CD4-positive, alpha-beta T cell treated with Interferon gamma for 1 hour (primary cell): ENCODE results near the gene ARHGAP24.
"Not testable (repeated sequence)": the region's sequence is repeated elsewhere in the genome, so short reads cannot be mapped to it uniquely, and the experiment has no call there.

Experiments
- DNase-seq: peaks from one replicate; pipeline ENCODE4 v3.0.0-alpha.2; 2020

ARHGAP24 gene

DNA sequence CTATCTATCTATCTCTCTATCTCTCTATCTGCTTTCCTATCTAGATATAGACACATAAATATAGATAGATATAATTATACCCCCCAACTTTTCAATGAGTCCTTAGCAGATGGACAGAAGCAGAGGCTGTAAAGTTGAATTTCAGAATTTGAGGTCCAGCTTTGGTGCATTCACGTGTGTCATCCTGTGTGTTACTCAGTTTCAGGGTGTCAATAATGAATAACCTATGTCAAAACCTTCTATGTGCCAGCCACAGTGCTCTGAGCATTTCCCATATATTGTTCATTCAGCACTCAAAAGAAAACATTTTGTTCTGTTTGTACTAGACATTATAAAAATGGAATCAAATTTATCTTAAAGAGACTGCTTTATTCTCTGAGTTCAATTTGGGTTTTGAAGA is 310.0 kb downstream of the ARHGAP24 start:
- no peak for DNase-seq

DNA sequence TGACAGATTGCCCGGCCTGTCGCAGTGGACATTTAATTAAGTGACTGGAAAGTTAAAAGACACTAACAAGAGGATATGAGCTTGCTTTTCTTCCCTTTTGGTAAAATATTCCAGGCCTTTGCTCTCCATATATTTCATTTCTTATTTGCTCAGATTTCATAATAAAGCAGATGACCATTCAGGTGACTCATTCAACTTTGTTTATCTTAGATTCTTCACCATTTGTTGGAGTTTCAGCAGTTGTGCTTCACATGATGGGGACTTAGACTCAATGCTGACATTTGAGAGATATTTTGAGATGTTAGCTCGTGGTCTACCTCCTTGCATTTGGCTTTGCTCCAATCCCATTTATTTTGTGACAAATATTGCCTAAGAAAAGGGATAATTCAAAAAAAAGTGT is 312.2 kb downstream of the ARHGAP24 start:
- DNase-seq = no peak

DNA sequence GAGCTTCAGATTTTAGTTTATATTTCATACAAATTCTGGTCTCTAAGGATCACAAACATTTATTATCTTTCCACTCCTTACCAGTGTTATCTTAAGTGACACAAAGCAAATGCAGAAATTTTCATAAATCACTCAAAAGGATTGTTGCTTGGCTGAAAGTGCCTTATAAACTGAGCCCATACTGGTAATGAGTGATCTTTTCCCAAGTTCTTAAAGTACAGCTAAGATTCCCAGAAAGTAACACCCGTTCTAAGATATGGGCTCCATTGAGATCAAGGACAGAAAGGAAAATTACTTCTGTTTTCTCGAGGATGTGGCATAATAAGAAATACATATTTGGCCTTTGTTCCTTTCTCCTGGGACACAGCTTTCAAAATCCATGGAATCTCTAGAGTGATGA is 313.7 kb downstream of the ARHGAP24 start:
- DNase-seq = no peak

DNA sequence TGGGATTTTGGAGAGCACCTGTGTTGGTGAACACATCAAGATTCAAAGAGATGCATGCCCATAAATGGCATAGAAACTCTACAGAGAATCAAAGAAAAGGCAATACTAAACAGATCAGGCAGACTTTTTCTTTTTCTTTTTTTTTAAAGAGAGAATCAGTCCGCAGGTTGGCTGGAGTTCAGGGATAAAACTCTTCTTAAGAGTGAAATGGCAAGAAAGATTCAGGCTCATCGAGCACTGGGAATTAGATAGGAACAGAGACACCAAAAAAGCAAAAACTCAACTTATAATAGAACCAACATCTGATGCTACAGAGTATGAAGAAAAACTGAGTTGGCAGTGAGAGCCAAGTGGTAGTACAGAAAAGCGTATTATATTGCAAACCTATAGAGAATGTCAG is 314.3 kb downstream of the ARHGAP24 start:
- DNase-seq = no peak

DNA sequence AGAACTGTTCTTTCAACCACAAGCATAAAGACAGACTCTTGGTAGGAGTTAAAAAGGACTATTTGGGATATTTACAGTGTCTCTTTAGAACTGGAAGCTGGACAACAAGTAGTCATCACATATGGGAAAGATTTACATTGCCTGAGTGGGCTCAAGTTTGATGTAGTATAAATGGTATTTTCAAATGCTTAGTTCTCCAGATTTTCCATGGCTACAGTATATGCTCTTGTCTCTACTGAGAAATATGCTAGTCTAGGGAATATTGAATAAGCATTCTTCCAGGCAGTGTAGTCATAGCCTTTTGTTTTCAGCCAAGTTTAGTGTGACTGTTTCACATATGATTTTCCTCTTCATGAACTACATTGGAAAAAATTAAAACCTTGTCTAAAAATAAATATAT is 315.6 kb downstream of the ARHGAP24 start:
- DNase-seq = no peak

DNA sequence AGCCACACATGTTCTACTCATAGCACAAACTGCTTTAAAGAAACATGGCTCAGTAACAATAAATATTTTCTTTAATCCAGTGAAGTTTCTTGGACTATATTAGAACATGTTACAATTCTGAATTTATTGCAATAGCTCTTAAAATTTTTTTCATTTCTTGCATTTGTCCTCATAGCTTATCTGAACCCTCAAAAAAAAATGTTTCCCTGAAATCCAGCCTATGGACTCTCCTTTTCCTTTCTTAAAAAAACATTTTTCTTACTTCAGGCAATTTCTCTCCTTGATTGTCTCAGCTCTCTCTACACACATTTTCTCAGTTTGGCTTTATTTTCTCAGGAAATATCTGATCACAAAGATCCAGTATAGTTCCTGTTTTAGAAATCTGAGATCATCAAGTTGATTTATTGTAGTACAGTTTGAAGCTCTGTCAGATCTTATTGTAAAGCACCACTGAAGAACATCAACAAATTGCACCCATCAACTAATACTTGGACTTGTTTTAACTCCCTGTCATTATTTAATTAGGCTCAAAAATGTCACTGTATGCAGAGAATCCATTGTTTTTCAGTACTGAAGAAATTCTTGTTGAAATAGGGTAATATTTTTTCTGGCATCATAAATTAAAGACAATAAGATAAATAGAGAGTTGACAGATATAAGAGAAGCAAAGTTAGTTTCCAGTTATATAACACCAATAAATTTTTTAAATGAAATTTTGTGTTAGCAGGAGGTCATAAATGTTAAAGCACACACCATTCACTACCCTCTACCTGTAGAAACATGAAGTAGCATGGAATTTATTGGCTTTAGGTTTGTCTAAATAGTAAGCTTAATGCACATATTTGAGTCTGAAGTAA is 317.7 kb downstream of the ARHGAP24 start:
- DNase-seq = no peak

DNA sequence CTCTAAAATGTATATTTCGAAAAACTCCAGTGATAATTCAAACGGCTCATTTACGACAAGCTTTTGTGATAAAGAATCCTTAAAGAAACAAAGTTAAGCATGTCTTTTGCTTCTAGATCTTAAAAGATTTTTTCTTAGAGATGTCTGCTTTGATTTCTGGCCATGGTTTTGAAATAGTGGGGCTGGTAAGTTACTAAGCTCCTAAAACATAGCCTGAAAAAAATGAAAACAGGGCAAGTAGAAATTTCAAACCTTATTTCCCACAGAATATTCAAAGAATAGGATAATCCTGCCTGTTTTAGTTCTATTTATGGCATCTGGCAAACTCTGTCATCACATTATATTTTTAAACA is 318.3 kb downstream of the ARHGAP24 start:
- DNase-seq = no peak

DNA sequence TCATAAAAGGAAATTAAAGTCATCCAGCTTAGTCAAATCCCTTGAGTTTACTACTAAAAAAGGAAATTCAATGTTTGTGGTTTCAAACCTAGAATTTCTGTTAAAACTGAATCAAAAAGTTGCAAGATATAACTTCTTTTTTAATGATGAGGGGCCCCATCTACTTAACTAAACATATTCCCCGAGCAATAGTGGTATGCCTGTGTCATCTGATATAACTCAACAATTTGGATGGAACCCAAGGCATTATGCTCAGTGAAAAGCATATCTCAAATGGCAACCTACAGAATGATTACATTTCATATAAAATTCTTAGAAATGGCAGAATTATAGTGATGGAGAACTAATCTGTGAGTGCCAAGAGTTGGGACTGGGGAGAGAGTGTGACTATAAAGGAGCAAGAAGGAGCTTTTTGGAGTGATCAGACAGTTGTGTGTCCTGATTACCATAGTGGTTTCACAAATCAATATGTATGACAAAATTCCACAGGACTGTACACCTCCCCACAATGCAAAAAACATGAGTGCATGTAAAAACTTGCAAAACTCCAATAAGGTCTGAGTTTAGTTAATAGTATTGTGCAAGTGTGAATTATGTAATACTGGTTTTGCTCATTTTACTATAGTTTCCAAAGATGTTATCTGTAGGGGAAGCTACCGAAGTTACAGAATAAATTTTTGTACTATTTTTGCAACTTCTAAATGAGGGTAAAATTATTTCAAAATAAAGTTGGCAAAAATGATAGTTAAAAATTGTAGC is 323.2 kb downstream of the ARHGAP24 start:
- no peak for DNase-seq

DNA sequence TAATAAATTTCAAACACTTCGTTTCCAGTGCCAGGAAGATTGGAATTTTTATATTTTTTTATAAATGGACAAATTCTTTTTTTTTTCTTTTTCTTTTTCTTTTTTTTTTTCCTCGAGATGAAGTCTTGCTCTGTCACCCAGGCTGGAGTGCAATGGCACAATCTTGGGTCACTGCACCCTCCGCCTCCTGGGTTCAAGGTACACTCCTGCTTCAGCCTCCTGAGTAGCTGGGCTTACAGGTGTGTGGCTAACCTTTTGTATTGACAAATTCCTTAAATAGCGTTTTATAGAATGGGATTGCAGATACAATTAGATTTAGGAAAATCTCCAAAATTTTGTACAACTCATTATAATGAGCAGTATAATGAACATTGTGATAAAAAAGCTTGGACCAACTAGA is 328.9 kb downstream of the ARHGAP24 start:
- DNase-seq = no peak

DNA sequence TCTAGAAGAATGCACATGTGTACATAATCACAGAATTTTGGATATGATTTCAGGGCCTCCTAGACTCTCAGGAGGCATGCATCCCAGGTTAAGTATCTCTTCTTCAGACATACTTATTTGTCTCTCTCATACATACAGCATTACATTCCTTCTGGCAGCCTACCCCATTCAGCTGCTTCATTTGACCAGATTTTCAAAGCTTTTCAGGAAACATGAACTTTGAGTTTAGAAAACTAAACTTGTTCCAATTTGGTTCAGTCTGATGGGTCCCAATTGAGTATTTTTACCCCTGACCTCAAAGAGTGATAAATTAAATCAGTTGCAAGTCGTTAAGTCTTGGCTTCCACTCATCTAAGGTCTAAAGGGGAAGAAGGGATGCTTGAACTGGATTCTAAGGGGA is 330.9 kb downstream of the ARHGAP24 start:
- DNase-seq = no peak

DNA sequence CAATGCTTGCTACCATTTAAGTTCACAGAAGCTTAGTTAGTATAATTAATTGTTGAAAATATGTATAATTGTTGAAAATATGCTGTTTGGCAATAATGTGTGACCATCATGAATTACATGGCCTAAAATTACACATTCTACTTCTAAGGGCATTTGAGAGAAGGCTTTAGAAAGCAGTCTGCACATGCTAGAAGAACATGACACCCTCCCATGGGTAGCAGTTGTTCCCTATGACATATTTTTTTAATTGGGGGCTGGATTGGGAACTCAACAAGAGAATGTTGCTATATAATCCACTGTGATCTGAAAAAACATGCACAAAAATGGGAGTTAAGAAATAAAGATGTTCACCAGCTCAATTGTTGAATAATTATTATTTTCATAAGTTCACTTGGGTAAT is 331.4 kb downstream of the ARHGAP24 start:
- DNase-seq = no peak

DNA sequence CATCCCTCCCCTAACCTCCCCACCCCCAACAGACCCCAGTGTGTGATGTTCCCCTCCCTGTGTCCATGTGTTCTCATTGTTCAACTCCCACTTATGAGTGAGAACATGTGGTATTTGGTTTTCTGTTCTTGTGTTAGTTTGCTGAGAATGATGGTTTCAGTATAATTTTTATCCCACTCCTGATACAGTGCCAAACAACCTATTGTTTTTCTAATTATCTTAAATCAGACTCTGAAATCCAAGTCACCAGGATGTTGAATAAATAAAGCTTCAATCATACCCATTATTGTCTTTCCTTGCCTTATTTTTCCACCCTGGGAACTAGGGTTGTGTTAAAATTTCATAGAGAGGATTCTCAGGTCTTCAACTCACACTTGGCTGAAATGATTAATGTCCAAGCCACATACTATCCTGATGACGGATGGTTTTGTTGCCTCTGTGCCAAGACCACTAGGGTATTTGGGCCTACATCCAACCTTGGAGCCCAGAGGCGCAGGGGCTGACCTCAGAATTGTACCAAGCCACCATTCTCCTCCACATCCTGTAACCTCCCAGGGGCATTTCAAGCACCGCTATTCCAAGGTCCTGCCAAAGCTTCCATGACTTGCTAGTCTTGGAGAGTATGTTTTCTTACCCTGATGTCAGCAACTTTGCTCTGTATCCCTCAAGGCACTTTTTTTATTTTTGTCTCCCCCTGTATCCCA is 332.4 kb downstream of the ARHGAP24 start:
- no peak for DNase-seq

DNA sequence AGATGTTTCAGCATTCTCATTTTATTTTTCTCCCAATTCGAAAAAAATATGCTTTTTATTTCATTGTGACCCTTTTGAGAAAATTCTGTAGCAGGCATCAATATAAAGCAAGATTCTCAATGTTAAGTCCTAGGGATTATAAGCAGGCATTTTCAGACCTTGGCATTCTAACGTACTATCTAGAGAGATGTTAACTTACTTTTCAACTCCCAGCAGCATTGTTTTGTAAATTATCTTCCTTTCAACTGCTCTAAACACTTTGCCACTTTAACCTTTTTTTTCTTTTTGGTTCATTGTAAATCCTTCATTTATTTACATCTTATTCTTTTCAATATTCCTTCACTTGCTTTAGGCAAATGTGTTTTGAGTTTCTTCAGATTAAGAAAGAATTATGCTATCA is 333.2 kb downstream of the ARHGAP24 start:
- DNase-seq = no peak

DNA sequence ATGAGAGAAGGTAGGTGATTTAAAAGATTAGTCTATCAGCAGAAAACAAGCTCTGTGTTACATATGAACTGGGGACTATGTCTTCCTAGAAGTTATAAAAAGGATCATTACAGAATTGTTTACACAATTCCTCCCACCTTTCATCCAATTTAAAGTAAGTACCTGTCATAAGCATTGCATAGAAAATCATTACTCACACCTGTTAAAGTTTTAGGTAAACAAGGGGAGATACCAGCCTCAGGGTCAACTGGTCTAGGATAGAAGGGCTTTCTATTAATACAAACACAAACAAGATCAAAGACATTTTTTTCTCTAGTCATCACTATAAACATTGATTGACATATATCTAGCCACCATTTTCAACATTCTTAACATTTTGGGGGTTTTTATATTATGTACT is 333.9 kb downstream of the ARHGAP24 start:
- DNase-seq = no peak

DNA sequence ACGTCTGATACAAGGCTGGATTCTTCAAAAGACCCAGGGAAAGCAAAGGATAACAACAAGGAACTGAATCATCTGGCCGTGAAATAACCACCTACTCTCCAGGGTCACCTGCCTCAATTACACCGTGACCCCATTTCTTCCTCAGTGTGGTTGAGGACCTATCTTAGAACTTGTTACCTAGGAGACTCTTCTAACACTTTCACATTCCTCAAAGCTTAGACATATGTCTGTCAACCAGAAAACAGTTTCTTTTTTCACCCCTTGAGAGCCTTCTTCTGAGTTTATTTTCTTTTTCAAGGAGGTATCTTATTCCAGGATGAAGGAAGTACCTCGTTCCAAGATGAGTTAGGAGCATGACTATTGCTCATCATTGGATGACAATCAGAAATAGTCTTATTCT is 337.8 kb downstream of the ARHGAP24 start:
- DNase-seq = no peak

DNA sequence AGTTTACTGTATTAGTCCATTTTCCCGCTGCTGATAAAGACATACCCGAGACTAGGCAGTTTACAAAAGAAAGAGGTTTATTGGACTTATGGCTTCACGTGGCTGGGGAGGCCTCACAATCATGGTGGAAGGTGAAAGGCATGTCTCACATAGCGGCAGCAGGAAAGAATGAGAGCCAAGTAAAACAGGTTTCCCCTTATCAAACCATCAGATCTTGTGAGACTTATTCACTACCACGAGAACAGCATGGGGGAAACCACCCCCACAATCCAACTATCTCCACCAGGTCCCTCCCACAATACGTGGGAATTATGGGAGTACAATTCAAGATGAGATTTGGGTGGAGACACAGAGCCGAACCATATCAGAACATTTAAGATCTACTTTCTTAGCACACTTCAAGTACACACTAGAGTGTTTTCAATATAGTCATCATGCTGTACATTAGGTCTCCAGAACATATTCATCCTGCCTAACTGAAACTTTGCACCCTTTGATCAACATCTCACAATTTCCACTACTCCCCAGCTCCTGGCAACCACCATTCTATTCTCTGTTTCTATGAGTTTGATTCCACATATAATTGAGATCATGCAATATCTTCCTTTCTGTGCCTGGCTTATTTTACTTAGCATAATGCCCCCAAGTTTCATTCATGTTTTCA is 341.0 kb downstream of the ARHGAP24 start:
- DNase-seq = no peak

DNA sequence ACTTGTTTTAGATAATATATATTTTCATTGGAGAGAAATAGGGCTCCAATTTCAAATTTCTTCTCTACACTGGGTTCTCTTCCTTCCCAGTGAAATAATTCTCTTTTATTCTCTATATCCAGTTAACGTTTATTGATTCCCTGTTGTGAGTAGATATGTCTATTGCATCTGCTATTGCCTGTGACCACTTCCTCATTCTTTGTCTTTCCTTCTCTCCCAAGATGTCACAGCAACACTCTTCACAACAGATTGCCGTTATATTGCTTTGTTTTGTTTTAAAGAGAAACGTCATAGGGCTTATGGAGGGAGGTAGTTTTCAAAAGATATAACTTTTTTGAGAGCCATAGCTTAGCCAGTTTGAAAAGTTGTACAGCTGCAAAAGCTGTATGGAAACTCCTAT is 343.8 kb downstream of the ARHGAP24 start:
- DNase-seq = no peak

DNA sequence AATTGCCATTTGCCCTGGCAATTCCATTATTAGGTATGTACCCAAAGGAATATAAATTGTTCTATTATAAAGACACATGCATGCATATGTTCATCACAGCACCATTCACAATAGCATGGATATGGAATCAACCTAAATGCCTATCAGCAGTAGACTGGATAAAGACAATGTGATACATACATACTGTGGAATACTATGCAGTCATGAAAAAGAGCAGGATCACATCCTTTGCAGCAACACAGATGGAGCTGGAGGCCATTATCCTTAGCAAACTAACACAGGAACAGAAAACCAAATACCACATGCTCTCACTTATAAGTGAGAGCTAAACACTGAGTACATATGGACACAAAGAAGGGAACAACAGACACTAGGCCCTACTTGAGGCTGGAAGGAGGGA is 345.2 kb downstream of the ARHGAP24 start:
- DNase-seq = not testable (repeated sequence)

DNA sequence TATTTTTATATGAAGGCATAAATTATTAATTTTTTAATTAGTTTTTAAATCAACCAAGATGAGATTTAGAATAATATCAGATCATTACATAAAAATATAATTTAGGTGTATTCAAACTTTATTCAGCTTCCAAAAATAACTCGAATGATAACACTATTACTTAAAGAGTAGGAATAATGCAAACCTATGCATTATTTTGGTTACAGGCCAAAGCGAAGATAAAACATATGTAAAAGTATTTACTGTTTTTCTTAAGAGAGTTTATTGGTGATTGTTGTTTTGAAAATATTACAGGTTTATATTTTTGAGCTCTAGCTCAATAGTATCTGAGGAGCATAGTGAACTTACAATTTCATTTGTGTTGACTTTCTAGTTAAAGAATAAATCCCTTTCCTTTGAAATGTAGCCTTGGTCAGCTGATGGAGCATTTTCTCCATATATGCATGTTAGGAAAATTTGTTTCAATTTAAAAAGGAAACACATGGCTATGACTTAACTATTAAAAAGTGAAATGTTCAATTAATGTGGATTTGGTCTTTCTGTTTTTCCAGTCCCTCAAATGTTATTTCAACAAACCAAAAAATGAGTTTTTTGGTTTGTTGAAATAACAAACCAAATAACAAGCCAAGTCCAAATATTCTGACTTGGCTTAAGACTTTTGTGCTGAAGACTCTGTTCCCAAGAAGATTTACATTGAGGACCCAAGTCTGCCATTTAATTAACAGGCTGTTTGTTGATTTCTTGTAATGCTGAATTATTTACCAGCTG is 346.9 kb downstream of the ARHGAP24 start:
- no peak for DNase-seq

DNA sequence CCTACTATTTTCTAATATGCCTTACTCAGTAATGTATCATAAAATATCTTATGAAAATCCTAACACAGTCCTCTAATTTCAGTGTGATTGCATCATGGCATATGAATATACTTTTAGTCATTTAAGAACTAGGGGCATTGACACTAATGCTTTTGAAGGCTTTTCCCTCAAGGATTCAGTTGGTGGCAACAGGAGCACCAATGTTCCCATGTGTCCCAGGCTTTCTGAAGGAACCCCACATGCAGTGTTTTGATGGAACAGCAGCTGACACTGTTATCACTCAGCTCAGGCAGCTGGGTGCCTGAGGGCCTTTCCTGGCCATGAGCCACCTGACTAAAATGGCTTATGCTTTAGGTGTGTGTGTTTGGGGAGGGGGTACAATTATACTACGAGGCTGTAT is 348.3 kb downstream of the ARHGAP24 start:
- DNase-seq = no peak

DNA sequence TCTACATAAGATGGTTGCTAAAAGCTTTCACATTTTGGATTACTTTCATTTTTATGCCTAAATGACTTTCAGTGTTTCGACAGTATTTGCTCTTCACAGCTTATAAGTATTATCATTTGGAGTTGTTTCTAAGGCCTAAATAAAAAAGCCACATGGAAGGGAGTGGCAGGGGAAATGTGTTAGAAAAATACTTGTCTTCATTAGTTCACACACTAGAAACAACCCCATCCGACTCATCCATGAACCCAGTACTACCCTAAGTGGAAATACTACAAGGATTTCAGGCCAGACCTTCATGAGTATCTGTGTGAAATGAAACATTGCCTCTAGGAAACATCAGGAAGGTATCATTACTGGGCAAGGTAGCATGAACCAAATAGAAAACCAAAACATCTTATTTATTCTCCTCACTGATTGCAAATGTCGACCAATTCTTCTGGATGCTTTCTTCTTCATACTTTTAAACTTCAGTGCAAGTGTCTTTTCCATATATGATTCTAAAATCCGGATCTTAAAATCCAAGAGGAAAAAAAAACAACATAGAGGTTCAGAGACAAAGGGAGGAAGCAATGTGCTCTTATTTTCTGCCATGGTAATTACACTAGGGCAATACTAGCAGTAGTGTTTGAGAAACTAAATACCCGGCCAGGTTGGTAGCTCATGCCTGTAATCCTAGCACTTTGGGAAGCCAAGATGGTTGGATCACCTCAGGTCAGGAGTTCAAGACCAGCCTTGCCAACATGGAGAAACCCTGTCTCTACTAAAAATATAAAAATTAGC is 349.4 kb downstream of the ARHGAP24 start:
- no peak for DNase-seq
